ENCODE results near the gene LRRC59.

The LRRC59 gene

DNA sequence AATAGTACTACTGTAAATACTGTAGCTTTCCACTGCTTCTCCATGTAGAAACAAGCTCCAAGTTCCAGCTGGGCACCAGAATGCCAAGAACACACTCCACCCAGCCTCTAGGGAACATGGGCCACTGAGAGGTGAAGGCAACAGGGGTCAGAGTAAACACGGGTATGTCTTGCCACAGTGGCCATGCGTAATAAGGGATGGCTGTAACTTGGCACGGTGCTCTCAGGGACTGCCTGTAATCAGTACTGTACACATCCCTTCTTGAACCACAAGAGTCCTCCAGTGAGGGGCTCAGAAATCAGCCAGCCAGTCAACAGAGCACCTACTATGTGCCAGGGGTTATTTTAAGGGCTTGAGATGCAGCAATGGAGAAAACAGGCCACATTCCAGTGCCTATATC, 10.8 kb downstream of the LRRC59 start:
- no peak for DNase-seq (ENCODE audit: low read depth in 2 of 2)

DNA sequence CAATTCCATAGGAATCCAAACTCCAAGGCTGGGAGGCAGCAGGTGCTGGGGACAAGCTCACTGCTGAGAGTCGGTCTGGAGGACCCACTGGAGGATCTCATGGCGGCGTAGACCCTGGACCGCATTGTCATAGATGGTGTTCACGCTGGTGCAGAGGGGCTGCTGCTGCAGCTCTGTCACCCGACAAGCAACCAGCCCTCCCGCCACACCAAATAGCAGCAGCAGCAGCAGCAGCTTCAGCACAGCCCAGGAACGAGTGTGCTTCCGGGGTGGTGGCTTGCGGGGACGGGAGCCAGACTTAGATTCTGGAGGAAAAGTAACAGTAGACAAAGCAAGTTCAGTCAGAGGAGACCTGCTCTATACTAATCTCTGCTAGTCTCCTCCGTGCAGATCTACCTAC, 14.4 kb downstream of the LRRC59 start:
- no peak for DNase-seq (ENCODE audit: low read depth in 2 of 2)

DNA sequence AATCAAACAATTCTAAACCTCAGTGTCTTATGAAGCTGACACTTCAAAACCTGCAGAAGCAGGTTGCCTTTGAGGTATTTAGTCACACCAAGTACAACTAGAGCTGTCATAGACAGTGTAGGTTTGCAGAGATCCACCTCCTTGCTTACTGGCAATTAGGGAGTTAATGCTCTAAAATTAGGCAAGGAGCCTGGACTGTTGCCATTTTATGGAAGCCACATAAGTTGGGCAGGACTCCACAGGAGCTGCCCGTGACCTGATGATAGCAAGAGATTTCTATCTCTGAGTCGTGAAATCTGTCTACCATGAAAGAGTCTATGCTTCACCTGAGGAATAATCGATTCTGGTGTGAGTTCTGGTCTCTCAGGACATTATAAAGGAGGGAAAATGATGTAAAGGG, 15.4 kb downstream of the LRRC59 start:
- DNase-seq (ENCODE audit: low read depth in 2 of 2): no peak

DNA sequence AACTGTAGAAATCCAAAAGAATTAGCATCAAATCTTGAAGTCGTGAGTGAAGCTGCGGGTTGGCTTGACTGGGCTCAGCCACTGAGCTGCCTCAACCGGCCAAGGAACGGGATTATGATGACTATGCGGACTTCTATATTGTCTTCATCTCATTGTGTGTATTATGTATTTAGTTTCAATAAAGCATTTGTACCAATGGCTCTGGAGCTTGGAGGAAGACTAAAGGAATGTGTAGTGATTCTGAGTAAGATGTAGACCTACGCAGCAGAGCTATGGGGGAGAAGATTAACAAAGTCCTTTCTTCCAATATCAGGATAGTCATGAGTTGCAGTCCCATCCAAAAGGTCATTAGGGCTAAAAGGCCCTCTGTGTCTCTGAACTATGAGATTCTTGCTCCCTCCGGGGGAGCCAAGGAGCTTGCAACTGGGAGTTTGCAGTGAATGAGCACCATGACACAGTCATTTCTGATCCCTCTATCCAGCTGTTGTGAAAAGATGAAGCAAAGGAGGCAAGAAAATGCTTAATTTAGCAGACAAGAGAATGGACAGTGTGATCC, 16.0 kb downstream of the LRRC59 start:
- DNase-seq (ENCODE audit: low read depth in 2 of 2): no peak

DNA sequence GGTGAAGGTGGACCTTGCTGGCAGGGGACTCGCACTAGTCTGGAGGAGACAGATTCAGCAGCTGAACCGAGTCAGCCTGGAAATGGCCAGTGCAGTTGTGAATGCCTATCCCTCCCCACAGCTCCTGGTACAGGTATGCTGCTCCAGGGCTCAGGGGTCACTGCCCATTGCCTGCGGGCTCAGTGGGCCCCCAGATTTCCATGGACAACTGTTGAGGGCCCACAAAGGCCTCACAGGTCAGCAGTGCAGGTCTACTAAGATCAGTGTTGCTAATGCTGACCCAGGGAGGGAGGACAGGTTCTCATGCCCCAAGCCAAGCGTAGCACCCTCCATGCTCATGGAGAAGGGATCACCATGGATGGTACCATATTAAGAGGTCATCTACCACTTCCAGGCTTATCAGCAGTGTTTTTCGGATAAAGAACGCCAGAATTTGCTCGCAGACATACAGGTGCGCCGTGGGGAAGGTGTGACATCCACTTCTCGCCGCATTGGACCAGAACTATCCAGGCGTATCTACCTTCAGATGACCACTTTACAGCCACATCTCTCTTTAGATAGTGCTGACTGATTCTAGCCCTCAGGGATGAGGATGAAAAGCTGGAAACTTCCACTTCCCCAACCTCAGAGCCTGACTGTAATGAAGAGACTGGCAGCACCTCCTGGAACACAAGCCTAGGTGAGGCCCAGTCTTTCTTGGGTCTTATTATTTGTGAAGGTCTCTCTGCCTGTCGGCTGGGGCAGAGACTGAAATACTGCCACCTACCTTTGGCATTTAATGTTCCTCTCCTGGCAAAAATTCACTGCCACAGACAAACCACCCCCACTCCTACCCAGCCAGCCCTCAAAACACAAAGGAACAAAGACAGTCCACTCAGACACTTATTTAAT, 16.7 kb downstream of the LRRC59 start:
- no peak for DNase-seq (ENCODE audit: low read depth in 2 of 2)

DNA sequence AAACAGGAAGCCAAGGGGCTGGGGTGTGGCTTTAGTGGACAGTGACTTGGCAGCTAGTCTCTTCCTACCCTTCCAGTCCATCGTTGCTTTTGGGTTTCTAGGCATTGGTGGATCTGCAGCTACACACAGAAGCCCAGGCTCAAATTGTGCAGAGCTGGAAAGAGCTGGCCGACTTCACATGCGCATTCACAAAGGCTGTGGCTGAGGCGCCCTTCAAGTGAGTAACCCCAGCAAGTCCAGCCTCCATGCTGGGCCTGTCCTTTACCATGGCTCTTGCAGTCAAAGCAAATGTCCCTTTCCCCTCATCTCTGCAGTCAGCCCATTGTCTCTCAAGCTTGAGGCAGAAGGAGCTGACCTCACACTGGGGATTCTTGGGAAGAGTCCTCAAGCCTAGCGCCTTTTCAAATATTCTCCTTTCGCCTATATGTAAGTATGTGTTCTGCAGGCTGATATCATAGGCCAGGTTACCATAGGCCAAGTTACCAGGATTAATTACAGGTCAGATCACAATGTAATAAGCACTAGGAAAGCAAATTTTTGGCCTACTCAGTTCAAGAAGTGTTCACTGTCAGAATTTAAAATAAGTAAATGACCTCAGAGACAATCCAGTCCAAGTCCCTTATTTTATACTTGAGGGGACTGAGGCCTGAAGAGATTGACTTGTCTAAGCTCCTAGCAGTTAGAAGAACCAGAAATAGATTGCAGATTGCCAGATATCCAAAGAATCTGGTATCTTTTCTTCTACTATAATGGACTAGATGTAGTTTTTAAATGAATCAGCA, 17.8 kb downstream of the LRRC59 start:
- DNase-seq (ENCODE audit: low read depth in 2 of 2): no peak

DNA sequence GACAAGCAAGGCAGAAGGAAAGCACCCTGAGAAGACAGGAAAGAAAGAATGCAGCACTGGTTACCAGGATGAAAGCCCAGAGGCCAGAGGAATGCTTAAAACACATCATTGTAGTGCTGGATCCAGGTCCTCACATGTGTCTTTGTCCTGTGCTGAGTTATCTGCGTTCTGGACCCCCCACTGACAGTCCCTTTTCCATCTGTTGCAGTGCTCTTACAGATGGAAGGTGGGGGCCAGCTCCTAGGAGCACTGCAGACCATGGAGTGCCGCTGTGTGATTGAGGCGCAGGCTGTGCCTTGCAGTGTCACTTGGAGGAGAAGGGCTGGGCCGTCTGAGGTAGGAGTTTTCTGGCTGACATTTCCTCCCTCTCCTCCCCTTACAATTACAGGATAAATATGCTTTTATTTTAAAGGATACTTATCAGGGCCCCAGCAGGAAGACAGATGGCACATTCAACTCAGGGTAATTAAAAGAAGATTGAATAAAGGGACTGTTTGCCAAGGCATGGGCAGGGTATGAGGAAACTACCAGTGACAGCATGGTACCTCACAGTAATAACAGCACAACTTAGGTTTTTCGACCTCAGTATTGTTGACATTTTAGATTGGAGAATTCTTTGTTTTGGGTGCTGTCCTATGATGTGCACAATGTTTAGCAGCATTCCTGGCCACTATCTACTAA, 21.3 kb downstream of the LRRC59 start:
- no peak for DNase-seq (ENCODE audit: low read depth in 2 of 2)

DNA sequence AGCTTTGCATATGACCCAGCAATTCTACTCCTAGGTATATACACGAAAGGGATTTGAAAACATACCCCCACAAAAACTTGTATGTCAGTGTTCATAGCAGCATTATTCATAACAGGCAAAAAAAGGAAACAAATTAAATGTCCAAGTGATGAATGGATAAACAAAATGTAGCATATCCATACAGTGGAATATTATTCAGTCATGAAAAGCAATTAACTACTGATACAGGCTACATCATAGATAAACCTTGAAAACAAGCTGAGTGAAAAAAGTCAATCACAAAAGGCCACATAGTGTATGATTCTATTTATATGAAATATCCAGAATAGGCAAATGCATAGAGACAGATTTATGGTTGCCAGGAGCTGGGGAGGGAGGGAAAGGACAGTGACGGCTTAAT, 23.6 kb downstream of the LRRC59 start:
- no peak for DNase-seq (ENCODE audit: low read depth in 2 of 2)

DNA sequence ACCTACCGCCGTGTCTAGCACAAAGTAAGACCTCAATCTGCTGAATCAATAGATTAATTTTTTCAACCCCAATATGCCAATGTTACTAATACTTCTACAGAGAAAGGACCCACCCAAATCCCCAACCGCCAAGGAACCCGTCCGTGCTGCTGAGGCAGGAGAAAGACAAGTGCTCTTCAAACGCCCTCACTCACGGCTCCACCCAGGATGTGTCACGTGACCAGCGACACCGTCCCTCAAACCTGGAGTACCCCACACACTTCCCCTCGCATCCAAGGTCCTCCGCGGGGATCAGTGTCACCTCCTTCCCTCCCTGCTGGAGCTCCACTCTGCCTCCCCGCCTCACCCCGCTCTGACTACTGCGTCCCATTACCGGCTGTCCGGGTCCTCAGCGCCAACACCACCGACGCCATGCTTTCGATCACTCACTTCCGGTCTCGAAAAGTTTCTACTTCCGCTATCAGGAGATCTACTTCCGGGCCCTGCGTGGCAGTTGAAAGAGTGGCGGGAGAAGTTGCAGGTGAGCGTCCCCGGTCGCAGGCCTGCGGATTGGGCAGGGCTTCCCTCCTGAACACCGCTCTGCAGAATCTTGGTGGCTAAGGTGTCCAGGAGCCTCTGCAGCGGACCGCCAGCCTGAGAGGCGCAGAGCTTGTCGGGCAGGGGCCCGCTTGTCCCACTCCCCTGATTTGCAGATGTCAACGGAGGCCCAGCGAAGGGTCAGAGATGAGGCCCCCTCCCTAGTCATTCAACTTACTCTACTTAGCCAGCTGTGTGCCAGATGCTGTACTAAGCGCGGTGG, 24.4 kb downstream of the LRRC59 start, which contains the start of the genes EME1 and MRPL27:
EME1 (plus strand) TSS at position 472 of the 799 bp plus-strand sequence. CDS start 1,980 bp downstream, outside the sequence.
MRPL27 (minus strand) TSS at position 427 of the 799 bp plus-strand sequence; CDS start at position 413, 14 bp downstream.
- peak; percentile 78 for DNase-seq (ENCODE audit: low read depth in 2 of 2)

DNA sequence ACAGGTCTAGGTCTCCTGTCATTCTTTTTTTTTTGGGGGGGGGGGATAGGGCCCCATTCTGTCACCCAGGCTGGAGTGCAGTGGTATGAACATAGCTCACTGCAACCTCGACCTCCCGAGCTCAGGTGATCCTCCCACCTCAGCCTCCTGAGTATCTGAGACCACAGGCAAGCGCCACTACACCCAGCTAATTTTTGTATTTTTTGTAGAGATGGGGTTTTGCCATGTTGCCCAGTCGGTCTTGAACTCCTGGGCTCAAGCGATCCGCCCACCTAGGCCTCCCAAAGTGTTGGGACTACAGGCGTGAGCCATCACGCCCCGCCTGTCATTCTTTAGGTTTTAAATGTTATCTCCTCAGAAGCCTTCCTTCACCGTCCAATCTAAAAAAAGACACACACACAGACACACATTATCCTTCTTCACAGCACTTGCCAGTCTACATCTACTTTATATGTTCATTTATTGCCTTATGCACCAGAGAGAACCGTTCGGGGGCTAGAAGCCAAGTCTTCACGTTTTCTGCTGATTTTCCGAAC, 25.0 kb downstream of the LRRC59 start:
- DNase-seq (ENCODE audit: low read depth in 2 of 2): no peak

DNA sequence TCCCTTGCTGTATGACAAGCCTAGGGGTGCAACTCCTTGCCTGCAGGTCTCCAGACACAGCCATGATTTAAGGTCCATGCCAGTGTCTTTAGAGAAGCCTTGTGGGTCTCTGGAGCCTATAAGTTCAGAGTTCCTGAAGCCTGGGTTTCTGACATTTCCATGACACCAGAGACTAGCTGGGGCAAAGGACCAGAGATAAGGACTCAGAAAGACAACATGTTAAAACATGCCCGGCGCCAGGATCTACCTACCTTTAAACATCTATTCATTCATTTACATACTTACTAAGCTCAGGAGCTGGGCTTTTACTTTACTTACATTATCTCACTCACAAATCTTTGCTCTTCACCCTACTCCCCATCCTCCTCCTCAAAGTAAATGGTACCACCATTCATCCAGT, 25.8 kb downstream of the LRRC59 start:
- DNase-seq (ENCODE audit: low read depth in 2 of 2): no peak

DNA sequence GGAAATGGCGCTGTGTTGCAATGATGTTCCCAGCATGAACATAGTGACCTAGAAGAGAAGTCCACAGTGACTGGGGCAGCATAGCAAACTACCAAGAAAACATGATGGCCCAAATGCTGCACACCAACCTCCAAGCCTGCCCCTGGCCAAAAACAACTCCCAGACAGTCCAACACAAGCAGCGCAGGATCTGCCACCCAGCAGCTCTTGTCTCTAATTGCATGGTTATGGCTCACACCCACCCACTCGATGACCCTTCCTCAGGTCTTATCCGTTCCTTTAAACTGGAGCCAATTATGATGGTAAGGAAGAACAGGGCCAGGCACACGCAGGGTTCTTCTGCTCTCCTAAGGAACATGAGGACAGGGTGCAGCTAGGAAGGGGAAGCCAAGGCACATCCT, 27.3 kb downstream of the LRRC59 start:
- DNase-seq (ENCODE audit: low read depth in 2 of 2): no peak

DNA sequence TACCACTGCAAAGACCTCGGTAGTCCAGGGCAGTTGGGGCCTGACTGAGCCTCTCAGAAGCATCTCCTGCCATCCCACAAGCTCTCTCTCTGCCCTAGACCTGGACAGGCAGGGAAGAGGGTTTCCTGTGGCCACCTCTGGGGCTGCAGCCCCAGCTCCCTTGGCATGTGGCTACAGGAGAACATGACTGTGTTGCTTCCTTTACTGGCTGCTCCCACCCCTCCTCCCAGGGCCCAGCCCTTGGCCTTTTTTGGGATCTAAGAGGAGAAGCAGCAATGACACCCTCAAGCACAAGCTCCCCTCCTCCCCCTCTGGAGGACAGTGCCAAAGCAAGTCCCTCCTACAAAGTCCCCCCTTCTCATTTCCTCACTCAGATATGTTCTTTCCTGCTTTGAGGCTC, 29.9 kb downstream of the LRRC59 start:
- no peak for DNase-seq (ENCODE audit: low read depth in 2 of 2)

DNA sequence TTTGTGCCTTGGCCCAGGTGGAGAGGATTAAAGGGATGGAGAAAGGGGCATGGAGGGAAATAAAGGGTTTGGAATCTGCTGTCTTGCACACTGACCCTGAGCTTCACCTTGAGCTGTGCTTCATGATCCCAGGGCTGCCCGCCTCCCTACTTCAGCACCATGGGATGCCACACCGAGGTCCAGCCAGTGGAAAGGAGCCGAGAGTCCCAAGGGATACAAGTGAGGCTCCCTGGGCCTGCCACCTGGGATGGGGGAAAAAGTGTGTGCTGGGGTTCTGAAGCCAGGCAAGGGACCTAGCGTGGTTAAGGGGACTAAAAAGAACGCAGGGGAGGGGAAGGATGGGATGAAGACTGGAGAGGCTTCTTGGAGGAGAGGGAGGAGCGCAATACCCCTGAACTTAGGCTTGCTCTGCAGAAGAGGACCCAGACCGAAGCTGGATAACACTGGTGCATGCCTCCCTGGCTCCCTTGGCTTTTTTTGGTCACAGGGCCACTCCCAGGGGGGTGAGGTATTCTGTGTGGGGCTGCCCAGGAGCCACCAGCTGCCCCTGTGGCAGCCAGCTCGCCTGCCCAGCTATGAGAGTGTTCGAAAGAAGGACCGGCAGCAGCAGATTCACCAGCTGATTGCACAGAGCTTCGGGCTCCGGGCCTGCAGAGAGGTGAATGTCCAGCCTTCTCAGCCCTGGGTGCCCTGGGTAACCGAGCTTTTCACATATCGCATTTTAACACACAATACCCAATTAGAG, 31.5 kb downstream of the LRRC59 start:
- no peak for DNase-seq (ENCODE audit: low read depth in 2 of 2)

DNA sequence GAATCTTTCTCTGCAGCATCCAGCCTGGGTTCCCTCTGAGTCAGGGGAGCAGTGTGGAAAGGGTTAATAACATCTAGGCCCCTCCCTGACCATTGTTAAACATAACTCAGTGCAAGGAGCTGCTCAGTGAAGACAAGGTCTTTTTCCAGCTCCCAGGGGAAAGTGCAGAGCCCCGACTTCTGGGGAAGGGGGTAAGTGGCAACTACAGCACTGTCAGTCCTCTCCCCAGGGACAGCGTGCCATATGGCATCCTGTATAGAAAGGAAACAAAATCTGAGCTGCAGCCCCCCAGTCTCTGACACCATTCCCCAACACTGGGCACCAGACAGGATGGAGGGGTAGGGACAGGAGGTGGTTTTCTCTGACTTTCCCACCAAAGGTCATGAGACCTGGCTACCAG, 32.2 kb downstream of the LRRC59 start:
- DNase-seq (ENCODE audit: low read depth in 2 of 2): no peak

DNA sequence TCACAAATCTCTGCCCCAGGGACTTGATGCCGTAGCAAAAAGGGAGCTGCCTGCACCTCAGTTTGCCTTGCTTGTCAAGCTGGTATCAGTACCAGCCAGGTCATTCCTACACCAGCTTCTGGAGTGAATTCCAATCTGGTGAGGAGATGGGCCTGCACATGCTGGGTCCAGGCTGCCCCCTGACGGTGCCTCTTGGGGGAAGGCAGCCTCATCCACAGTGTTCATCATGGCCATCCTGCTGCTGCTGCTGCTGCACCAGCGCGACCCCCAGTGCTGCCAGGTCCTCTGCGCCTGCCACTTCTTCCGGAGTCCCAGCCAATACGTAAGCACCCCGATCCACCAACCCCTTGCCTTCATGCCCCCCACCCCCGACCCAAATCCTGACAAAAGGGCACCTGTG, 32.6 kb downstream of the LRRC59 start:
- no peak for DNase-seq (ENCODE audit: low read depth in 2 of 2)

DNA sequence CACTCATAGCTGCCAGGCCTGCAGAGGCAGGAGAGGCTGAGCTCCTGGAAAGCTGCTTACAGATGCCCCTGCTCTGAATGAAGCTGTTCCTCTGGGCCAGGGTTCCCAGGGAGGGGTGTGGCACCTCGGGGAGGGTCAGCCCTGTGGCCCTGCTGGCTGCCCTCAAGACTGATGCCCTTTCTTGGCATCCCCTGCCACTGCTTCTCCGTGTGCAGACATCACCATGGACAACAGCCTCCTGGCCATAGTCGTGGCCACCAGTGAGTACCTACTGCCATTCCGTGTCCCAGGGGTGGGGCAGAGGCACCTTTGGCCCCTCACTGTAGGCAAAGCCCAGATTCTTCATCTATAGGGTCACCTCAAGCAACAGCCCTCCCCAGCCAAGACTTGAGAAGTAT, 33.3 kb downstream of the LRRC59 start:
- DNase-seq (ENCODE audit: low read depth in 2 of 2): no peak

DNA sequence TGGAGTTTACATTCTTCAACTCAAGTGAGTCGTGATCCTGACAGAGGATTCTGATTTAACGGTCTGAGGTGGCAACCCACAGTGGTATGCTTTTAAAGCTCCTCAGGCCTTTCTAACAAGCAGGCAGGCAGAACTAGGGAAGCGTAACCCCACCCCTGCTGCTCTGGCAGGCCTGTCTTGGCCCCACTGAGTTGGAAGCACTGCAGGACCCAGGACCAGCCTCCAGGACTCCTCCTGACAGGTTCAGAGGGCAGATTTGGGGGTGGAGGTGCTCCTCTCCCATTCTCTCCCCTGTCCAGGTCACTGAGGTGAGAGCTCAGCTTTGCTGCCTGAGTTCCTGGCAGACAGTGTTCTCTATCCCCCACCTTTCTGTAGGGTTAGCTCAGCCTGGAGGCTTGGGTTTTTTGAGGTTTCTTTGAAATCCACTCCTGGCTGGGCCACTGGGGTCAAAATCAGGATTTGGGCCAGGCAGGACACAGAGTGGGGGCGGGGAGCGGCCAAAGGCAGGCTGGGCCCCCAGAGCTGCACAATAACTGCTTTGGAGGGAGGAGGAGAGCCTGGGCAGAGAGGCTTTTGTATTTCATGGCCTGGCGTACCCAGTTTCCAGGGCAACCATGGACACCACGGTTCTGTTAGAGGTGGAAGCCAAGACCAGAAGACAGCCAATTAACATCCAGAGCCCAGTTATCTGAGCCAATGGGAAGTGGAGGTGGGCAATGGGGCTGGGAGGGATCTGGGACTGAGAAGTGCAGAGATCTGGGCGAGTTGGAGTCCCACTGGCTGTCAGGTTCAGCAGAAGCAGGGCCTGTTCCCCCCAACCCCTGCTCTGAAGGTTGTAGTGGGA, 33.9 kb downstream of the LRRC59 start:
- DNase-seq (ENCODE audit: low read depth in 2 of 2): no peak

DNA sequence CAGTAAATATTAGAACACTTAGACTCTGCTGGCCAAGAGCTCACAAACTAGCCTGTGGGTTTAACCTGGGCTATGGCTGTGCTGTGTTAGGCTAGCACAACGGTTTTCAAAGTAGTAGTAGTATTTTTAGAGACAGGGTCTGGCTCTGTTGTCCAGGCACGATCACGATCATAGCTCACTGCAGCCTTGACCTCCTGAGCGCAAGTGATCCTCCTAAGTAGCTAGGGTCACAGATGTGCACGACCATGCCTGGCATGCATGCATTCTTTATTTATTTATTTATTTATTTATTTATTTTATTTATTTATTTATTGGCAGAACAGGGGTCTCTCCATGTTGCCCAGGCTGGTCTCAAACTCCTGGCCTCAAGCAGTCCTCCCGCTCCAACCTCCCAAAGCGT, 34.7 kb downstream of the LRRC59 start:
- no peak for DNase-seq (ENCODE audit: low read depth in 2 of 2)

Data from stimulated activated CD4-positive, alpha-beta T cell treated with anti-CD3 and anti-CD28 coated beads, Interleukin-15, amount 100 ng/mL, for 48 hours (primary cell).